Activated CD4-positive, alpha-beta memory T cell treated with anti-CD3 and anti-CD28 coated beads for 36 hours (primary cell): Measurements from ENCODE around the gene AVPR2. TPM values are rescaled to one million over a fixed set of nuclear protein-coding genes. Genes with fewer than 3 reads are reported as not detected.

Source experiments
- CTCF ChIA-PET: fragments of 350-600 bp; sonication (Branson Sonifier 250); formaldehyde crosslinking; loops from one replicate; lab custom pipeline; 2021; ENCODE audit warnings: antibody characterized with exemption, inconsistent platforms; lab: Charles Lee
- POLR2A ChIA-PET: fragments of 350-600 bp; sonication (Branson Sonifier 250); formaldehyde crosslinking; loops from one replicate; lab custom pipeline; 2021; ENCODE audit warnings: antibody characterized with exemption; lab: Charles Lee
- DNase-seq: peaks from one replicate; pipeline ENCODE4 v3.0.0-alpha.2; 2020
- H3K27ac Mint-ChIP-seq: one replicate; pipeline ENCODE4 v1.8.0; 2021; ENCODE audit warnings: mixed read lengths
- H3K27me3 Mint-ChIP-seq: one replicate; pipeline ENCODE4 v1.8.0; 2021; ENCODE audit warnings: mixed read lengths
- H3K36me3 Mint-ChIP-seq: one replicate; pipeline ENCODE4 v1.8.0; 2021; ENCODE audit warnings: mixed read lengths
- H3K4me1 Mint-ChIP-seq: one replicate; pipeline ENCODE4 v1.8.0; 2021; ENCODE audit warnings: low read depth, mixed read lengths
- H3K4me3 Mint-ChIP-seq: one replicate; pipeline ENCODE4 v1.8.0; 2021; ENCODE audit warnings: mild to moderate bottlenecking, mixed read lengths
- H3K9me3 Mint-ChIP-seq: one replicate; pipeline ENCODE4 v1.8.0; 2021; ENCODE audit warnings: mixed read lengths
- intact Hi-C: fragments of 100-400 bp; cut with micrococcal nuclease; formaldehyde crosslinking; loops from one replicate; pipeline ENCODE4 v1.15.1; 2023
- total RNA-seq, 2 experiments: library from RNA; stranded (reverse); gene quantifications; one replicate each; pipeline ENCODE4 v1.2.3, GENCODE V29; 2021

AVPR2 gene
- total RNA-seq, 2 experiments from 2014 or later, result not detected

- Mint-ChIP-seq H3K9me3 (no peaks in the 10 kb centered on the region), H3K27ac (no peak overlapping the region), H3K27me3 (no peaks in the 10 kb centered on the region), H3K4me3 (no peak overlapping the region), H3K4me1 (peaks cover 20% of the 10 kb centered on the region), H3K36me3 (no peaks in the 10 kb centered on the region)
- no peak for DNase-seq
- ChIA-PET CTCF (no interaction called here), POLR2A (interaction anchor here (0.9 kb wide), 1 partner anchor 12 kb away, joined by 3 read pairs; no protein-coding TSS in a partner anchor)
- intact Hi-C loops, result loop anchor here (10.0 kb wide), 1 partner anchor 465 kb away; the partner anchor contains the start of gene HAUS7
Observed at GRCh38 chrX:153939573-153939972, 35.1 kb downstream of the AVPR2 start.

GRCh38 chrX:153941336-153942252 is 37.1 kb downstream of the AVPR2 start:
- POLR2A ChIA-PET, result no interaction called here
- CTCF ChIA-PET, result no interaction called here
- intact Hi-C loops, result no loop called here
- Mint-ChIP-seq H3K27ac (no peak overlapping the region), H3K9me3 (no peaks in the 10 kb centered on the region), H3K4me3 (no peak overlapping the region), H3K4me1 (peaks cover 14% of the 10 kb centered on the region), H3K36me3 (no peaks in the 10 kb centered on the region), H3K27me3 (no peaks in the 10 kb centered on the region)
- DNase-seq, result no peak

GRCh38 chrX:153944140-153944799 is 39.8 kb downstream of the AVPR2 start, which contains the start of gene RENBP:
RENBP (minus strand) TSS chrX:153944643; CDS start chrX:153944610, 33 bp downstream.
- intact Hi-C loops, result no loop called here
- peak; percentile 62 for DNase-seq
- H3K27ac Mint-ChIP-seq, result peak within 1 kb of the TSS; percentile 69
- ChIA-PET CTCF (interaction anchor here (5.5 kb wide), 1 partner anchor 13 kb away, joined by 93 read pairs; the partner anchor contains the start of genes ARHGAP4 and NAA10), POLR2A (interaction anchor here (0.5 to 3.9 kb wide), 3 partner anchors 16 to 189 kb away, joined by 3 to 21 read pairs (median 4); partner anchors contain the start of gene ARHGAP4)
- H3K36me3 Mint-ChIP-seq, result peaks cover 2% of the 10 kb centered on the region
- peak within 1 kb of the TSS; percentile 75 for H3K4me3 Mint-ChIP-seq
- peaks cover 11% of the 10 kb centered on the region for H3K4me1 Mint-ChIP-seq
- no peaks in the 10 kb centered on the region for H3K27me3 Mint-ChIP-seq
- H3K9me3 Mint-ChIP-seq, result no peaks in the 10 kb centered on the region

GRCh38 chrX:153944800-153945150 is 40.3 kb downstream of the AVPR2 start:
- Mint-ChIP-seq H3K27ac (no peak overlapping the region), H3K36me3 (peaks cover 2% of the 10 kb centered on the region), H3K4me3 (peak overlapping the region; percentile 75), H3K9me3 (no peaks in the 10 kb centered on the region), H3K27me3 (no peaks in the 10 kb centered on the region), H3K4me1 (peaks cover 11% of the 10 kb centered on the region)
- intact Hi-C loops, result no loop called here
- CTCF ChIA-PET, result interaction anchor here (0.6 to 5.5 kb wide), 4 partner anchors 14 to 592 kb away, joined by 3 to 93 read pairs (median 4); partner anchors contain the start of genes ARHGAP4 and NAA10
- POLR2A ChIA-PET, result interaction anchor here (0.5 to 3.9 kb wide), 3 partner anchors 16 to 190 kb away, joined by 3 to 21 read pairs (median 4); partner anchors contain the start of gene ARHGAP4
- no peak for DNase-seq

- ChIA-PET POLR2A (interaction anchor here (1.0 to 3.9 kb wide), 2 partner anchors 21 to 181 kb away, joined by 3 to 21 read pairs; partner anchors contain the start of gene ARHGAP4), CTCF (interaction anchor here (0.7 to 5.5 kb wide), 19 partner anchors 8 to 219 kb away, joined by 3 to 93 read pairs (median 4); partner anchors contain the start of genes ARHGAP4, NAA10 and PLXNB3)
- Mint-ChIP-seq H3K27me3 (no peaks in the 10 kb centered on the region), H3K36me3 (peaks cover 11% of the 10 kb centered on the region), H3K27ac (no peak overlapping the region), H3K9me3 (no peaks in the 10 kb centered on the region), H3K4me1 (peaks cover 9% of the 10 kb centered on the region), H3K4me3 (no peak overlapping the region)
- DNase-seq, result no peak
- intact Hi-C loops, result loop anchor here (2.0 kb wide), 2 partner anchors 21 kb away; no protein-coding TSS in a partner anchor
Observed at GRCh38 chrX:153945956-153946943, 41.8 kb downstream of the AVPR2 start.

- intact Hi-C loops, result loop anchor here (1.0 to 2.0 kb wide), 5 partner anchors 12 to 183 kb away; partner anchors contain the start of genes IDH3G, NAA10, PLXNB3 and SSR4
- H3K4me1 Mint-ChIP-seq, result peaks cover 7% of the 10 kb centered on the region
- no peaks in the 10 kb centered on the region for H3K9me3 Mint-ChIP-seq
- H3K36me3 Mint-ChIP-seq, result peaks cover 13% of the 10 kb centered on the region
- H3K27ac Mint-ChIP-seq, result peak overlapping the region; percentile 82
- DNase-seq, result peak; percentile 85
- H3K27me3 Mint-ChIP-seq, result no peaks in the 10 kb centered on the region
- CTCF ChIA-PET, result interaction anchor here (0.5 to 5.5 kb wide), 26 partner anchors 9 to 220 kb away, joined by 3 to 93 read pairs (median 4); partner anchors contain the start of genes ARHGAP4, IDH3G, NAA10 and PLXNB3
- no peak overlapping the region for H3K4me3 Mint-ChIP-seq
- POLR2A ChIA-PET, result interaction anchor here (0.6 to 3.9 kb wide), 4 partner anchors 11 to 182 kb away, joined by 3 to 21 read pairs (median 3); partner anchors contain the start of gene ARHGAP4
Observed at GRCh38 chrX:153947009-153947769, 42.7 kb downstream of the AVPR2 start.

GRCh38 chrX:153948002-153948466 is 43.6 kb downstream of the AVPR2 start:
- POLR2A ChIA-PET, result interaction anchor here (0.6 to 3.9 kb wide), 3 partner anchors 12 to 23 kb away, joined by 3 to 21 read pairs (median 4); partner anchors contain the start of gene ARHGAP4
- Mint-ChIP-seq H3K9me3 (no peaks in the 10 kb centered on the region), H3K27me3 (no peaks in the 10 kb centered on the region), H3K4me1 (peaks cover 7% of the 10 kb centered on the region), H3K27ac (peak overlapping the region; percentile 82), H3K36me3 (peaks cover 13% of the 10 kb centered on the region), H3K4me3 (no peak overlapping the region)
- DNase-seq, result no peak
- CTCF ChIA-PET, result interaction anchor here (1.8 to 5.5 kb wide), 6 partner anchors 14 to 184 kb away, joined by 5 to 93 read pairs (median 25); partner anchors contain the start of genes ARHGAP4, NAA10 and PLXNB3
- intact Hi-C loops, result no loop called here

GRCh38 chrX:153948847-153949805 is 44.7 kb downstream of the AVPR2 start:
- intact Hi-C loops, result no loop called here

GRCh38 chrX:153950127-153950526 is 45.7 kb downstream of the AVPR2 start:
- Mint-ChIP-seq H3K4me1 (peaks cover 8% of the 10 kb centered on the region), H3K27ac (no peak overlapping the region), H3K27me3 (no peaks in the 10 kb centered on the region), H3K4me3 (no peak overlapping the region), H3K36me3 (peaks cover 24% of the 10 kb centered on the region), H3K9me3 (no peaks in the 10 kb centered on the region)
- DNase-seq, result no peak
- ChIA-PET POLR2A (interaction anchor here (0.7 to 1.3 kb wide), 2 partner anchors 17 to 27 kb away, joined by 3 to 4 read pairs; no protein-coding TSS in a partner anchor), CTCF (interaction anchor here (1.0 to 1.6 kb wide), 4 partner anchors 17 to 187 kb away, joined by 3 to 5 read pairs (median 4); partner anchors contain the start of gene ARHGAP4)
- intact Hi-C loops, result no loop called here

More at GRCh38 chrX:153948847-153949805, 44.7 kb downstream of the AVPR2 start:
- Mint-ChIP-seq H3K9me3 (no peaks in the 10 kb centered on the region), H3K27ac (no peak overlapping the region), H3K27me3 (no peaks in the 10 kb centered on the region), H3K4me1 (peaks cover 11% of the 10 kb centered on the region), H3K4me3 (no peak overlapping the region), H3K36me3 (peaks cover 20% of the 10 kb centered on the region)
- DNase-seq, result no peak
- ChIA-PET CTCF (interaction anchor here (1.5 to 5.5 kb wide), 4 partner anchors 18 to 186 kb away, joined by 4 to 93 read pairs (median 28); partner anchors contain the start of genes ARHGAP4, NAA10 and PLXNB3), POLR2A (interaction anchor here (1.0 to 1.3 kb wide), 2 partner anchors 18 to 26 kb away, joined by 4 read pairs; no protein-coding TSS in a partner anchor)
